ACC112 (cell line): ENCODE results near the gene FAM83D.

Experiments used
- H2AFZ ChIP-seq: fragments of 200-600 bp; sonication (generic); one replicate; pipeline ENCODE4 v1.6.0; 2017; ENCODE audit warnings: antibody characterized with exemption, low read length; ENCODE audit not compliant: unreplicated experiment
- H3K27ac ChIP-seq: fragments of 200-600 bp; sonication (generic); 2 replicates; pipeline ENCODE4 v1.5.1; 2014; ENCODE audit warnings: low read depth, mild to moderate bottlenecking, antibody characterized with exemption, low read length, moderate library complexity
- H3K27me3 ChIP-seq: fragments of 200-600 bp; sonication (generic); 2 replicates; pipeline ENCODE4 v1.6.1; 2014; ENCODE audit warnings: mild to moderate bottlenecking, antibody characterized with exemption, low read length, moderate library complexity, mixed read lengths; ENCODE audit not compliant: insufficient read depth
- H3K36me3 ChIP-seq: fragments of 200-600 bp; sonication (generic); 2 replicates; pipeline ENCODE4 v1.6.1; 2016; ENCODE audit warnings: mild to moderate bottlenecking, antibody characterized with exemption, low read length, moderate library complexity, mixed read lengths; ENCODE audit not compliant: insufficient read depth
- H3K4me1 ChIP-seq: fragments of 200-600 bp; sonication (generic); one replicate; pipeline ENCODE4 v1.6.1; 2016; ENCODE audit warnings: low read length, mixed read lengths; ENCODE audit not compliant: insufficient read depth, unreplicated experiment, control insufficient read depth
- H3K4me3 ChIP-seq: fragments of 200-600 bp; sonication (generic); 2 replicates; pipeline ENCODE4 v1.5.1; 2014; ENCODE audit warnings: mild to moderate bottlenecking, low read depth, low read length
- H3K79me2 ChIP-seq: fragments of 200-600 bp; sonication (generic); one replicate; pipeline ENCODE4 v1.6.0; 2016; ENCODE audit warnings: low read length; ENCODE audit not compliant: control insufficient read depth, unreplicated experiment, insufficient read depth

The FAM83D gene

DNA sequence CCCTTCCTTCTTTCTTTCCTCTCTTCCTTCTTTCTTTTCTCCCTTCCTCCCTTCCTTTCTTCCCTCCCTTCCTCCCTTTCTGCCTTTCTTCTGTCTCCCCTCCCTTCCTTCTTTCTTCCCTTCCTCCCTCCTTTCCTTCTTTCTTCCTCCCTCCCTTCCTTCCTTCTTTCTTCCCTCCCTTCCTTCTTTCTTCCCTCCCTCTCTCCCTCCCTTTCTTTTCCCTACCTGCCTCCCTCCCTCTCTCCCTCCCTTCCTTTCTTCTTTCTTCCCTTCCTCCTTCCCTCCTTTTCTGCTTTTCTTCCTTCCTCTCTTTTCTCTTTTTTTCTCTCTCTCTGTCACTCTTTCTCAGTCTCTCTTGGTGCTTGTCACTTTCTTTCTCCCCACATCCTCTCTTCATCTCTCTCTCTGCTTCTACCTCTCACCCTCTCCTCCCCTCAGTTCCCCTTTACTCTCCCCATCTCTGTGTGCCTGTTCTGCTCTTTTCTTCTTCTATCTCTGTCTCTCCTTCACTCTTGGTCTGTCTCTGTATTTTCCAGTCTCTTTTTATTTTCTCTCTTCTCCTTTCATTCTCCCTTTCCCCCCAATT is 30.1 kb upstream of the FAM83D start:
- no peak overlapping the region for H3K4me3 ChIP-seq
- peaks cover 83% of the 10 kb centered on the region for H3K27me3 ChIP-seq
- H3K79me2 ChIP-seq = no peaks in the 10 kb centered on the region
- H3K27ac ChIP-seq = no peak overlapping the region
- H3K36me3 ChIP-seq = no peaks in the 10 kb centered on the region
- no peak overlapping the region for H2AFZ ChIP-seq
- H3K4me1 ChIP-seq = no peaks in the 10 kb centered on the region

DNA sequence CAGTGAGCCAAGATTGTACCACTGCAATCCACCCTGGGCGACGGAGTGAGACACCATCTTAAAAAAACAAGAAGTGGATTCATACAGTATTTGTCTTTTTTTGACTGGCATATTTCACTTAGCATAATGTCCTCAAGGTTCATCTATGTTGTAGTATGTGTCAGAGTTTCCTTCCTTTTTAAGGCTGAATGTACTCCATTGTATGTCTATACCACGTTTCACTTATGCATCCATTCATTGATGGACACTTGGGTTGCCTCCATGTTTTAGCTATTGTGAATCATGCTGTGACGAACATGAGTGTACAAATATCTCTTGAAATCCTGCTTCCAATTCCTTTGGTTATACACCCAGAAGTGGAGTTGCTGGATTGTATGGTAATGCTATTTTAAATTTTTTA is 28.9 kb upstream of the FAM83D start:
- H3K36me3 ChIP-seq = no peaks in the 10 kb centered on the region

DNA sequence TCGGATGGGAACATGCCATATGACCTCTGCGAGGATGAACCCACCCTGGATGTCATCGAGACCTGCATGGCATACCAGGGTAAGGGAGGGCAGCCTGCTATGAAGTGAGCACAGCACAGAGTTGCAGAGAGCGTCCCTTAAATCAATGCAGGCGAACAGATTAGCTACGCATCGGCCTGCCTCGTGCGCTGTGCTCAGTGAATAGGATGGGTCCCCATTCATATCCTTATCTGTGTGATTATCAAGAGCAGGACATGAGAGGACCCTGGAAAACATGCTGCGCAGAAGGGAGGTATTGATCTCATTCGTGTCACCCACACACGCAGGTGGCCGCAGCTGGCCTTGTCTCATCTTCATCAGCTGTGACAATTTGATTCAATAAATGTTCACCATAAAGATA is 25.6 kb upstream of the FAM83D start:
- H3K4me1 ChIP-seq = no peaks in the 10 kb centered on the region
- H3K79me2 ChIP-seq = no peaks in the 10 kb centered on the region
- no peak overlapping the region for H3K27ac ChIP-seq
- no peaks in the 10 kb centered on the region for H3K36me3 ChIP-seq
- no peak overlapping the region for H2AFZ ChIP-seq
- peaks cover 85% of the 10 kb centered on the region for H3K27me3 ChIP-seq
- no peak overlapping the region for H3K4me3 ChIP-seq

More for the DNA sequence above, 28.9 kb upstream of the FAM83D start:
- no peaks in the 10 kb centered on the region for H3K4me1 ChIP-seq
- peaks cover 85% of the 10 kb centered on the region for H3K27me3 ChIP-seq
- no peak overlapping the region for H3K27ac ChIP-seq
- H3K79me2 ChIP-seq = no peaks in the 10 kb centered on the region
- H3K4me3 ChIP-seq = no peak overlapping the region
- H2AFZ ChIP-seq = no peak overlapping the region

DNA sequence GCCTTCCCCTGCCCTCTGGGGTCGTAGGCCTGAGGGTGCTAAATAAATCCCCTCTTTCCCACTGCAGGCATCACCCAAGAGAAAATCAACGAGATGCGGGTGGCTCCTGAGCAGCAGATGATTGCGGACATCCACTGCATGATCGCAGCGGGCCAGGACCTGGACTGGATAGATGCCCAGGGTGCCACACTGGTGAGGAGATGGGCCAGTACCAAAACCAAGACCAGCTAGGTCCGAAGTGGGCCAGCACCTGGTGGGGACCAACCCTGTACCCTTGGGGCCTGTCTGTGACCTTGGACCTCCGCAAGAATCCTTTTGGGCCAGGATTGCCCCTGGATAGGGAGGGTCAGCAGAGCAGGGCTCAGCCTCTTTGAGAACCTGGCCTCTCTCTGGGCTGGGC is 23.6 kb upstream of the FAM83D start:
- no peak overlapping the region for H3K27ac ChIP-seq
- H3K79me2 ChIP-seq = no peaks in the 10 kb centered on the region
- no peaks in the 10 kb centered on the region for H3K4me1 ChIP-seq
- no peaks in the 10 kb centered on the region for H3K36me3 ChIP-seq
- no peak overlapping the region for H3K4me3 ChIP-seq
- peaks cover 87% of the 10 kb centered on the region for H3K27me3 ChIP-seq
- H2AFZ ChIP-seq = no peak overlapping the region

DNA sequence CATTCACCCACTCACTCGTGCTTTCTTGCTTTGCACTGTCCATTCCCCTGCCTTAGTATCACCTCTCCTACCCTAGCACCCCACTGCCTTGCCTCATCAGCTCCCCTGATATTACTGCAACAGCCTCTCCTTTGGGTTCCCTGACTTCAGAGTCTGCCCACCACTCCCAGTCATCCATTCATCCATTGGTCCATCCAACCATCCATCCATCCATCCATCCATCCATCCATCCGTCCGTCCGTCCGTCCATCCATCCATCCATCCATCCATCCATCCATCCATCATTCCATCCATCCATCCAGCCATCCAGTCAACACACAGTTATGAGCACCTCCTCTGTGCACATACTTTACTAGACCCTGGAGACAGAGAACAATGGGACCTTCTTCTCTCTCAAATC is 22.9 kb upstream of the FAM83D start:
- H2AFZ ChIP-seq = no peak overlapping the region
- H3K27me3 ChIP-seq = peaks cover 86% of the 10 kb centered on the region
- no peaks in the 10 kb centered on the region for H3K79me2 ChIP-seq
- no peak overlapping the region for H3K27ac ChIP-seq
- no peaks in the 10 kb centered on the region for H3K4me1 ChIP-seq
- H3K36me3 ChIP-seq = no peaks in the 10 kb centered on the region
- no peak overlapping the region for H3K4me3 ChIP-seq

DNA sequence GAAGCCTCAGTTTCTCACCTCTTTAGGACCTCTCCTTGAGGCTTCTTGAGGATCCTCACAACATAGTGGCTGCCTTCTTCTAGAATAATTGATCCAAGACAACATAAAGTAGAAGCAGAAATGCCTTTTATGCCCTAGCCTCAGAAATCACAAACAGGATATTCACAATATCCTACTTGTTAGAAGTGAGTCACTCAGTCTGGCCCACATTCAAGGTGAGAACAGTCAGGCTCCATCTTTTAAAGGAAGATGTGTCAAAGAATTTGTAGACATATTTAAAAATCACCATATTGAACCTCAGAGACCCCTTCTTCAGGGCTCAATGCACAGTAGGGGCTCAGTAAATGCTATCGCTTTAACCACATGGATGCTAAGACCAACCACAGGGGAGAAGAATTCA is 20.8 kb upstream of the FAM83D start:
- Histone ChIP-seq H3K4me1 (no peaks in the 10 kb centered on the region), H3K36me3 (no peaks in the 10 kb centered on the region), H2AFZ (no peak overlapping the region), H3K27ac (no peak overlapping the region), H3K79me2 (no peaks in the 10 kb centered on the region), H3K27me3 (peaks cover 79% of the 10 kb centered on the region), H3K4me3 (no peak overlapping the region)

DNA sequence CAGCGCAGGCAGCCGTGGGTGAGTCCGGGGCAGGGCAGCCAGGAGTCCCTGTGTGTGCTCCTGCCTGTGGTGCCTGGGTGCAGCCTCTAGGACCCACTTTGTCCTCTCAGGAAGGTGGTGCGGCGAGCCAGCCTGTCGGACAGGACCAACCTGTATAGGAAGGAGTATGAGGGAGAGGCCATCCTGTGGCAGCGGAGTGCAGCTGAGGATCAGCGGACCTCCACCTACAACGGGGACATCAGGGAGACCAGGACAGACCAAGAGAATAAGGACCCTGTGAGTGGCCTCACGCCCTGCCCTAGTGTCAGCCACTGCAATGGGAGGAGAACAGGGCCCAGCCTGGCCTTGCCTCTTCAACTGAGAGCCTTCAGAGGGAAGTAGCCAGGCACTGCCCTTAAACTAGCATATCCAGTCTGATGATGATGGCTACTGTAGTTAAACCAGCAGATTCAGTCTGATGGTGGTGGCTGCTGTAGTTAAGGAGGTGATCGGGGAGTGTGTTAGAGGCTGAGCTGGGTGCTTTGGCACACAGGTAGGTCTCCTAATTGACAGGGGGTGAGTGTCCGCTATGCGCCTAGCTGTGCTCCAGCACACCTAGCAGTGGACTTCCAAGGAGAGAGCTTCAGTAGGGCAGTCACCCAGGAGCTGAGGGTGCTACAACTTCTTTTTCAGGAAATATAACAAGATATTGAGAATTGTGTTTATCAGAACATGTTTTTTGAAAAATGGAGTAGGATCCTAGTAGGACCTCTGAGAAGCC is 18.1 kb upstream of the FAM83D start:
- Histone ChIP-seq H3K4me3 (no peak overlapping the region), H3K36me3 (no peaks in the 10 kb centered on the region), H3K27me3 (peaks cover 53% of the 10 kb centered on the region), H3K27ac (no peak overlapping the region), H2AFZ (no peak overlapping the region), H3K79me2 (no peaks in the 10 kb centered on the region), H3K4me1 (no peaks in the 10 kb centered on the region)

DNA sequence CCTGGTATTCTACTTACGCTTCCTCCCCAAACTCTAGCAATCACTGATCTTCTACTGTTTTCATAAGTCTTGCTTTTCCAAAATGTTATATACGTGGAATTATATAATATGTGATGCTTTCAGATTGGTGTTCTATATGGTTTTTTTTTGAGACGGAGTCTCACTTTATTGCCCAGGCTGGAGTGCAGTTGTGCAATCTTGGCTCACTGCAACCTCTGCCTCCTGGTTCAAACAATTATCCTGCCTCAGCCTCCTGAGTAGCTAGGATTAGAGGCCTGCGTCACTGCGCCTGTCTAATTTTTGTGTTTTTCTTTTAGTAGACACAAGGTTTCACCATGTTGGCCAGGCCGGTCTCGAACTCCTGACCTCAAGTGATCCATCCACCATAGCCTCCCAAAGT is 10.9 kb upstream of the FAM83D start:
- no peaks in the 10 kb centered on the region for H3K79me2 ChIP-seq
- H3K4me1 ChIP-seq = no peaks in the 10 kb centered on the region
- peaks cover 49% of the 10 kb centered on the region for H3K27me3 ChIP-seq
- H3K4me3 ChIP-seq = no peak overlapping the region
- no peak overlapping the region for H3K27ac ChIP-seq
- H2AFZ ChIP-seq = no peak overlapping the region
- no peaks in the 10 kb centered on the region for H3K36me3 ChIP-seq

DNA sequence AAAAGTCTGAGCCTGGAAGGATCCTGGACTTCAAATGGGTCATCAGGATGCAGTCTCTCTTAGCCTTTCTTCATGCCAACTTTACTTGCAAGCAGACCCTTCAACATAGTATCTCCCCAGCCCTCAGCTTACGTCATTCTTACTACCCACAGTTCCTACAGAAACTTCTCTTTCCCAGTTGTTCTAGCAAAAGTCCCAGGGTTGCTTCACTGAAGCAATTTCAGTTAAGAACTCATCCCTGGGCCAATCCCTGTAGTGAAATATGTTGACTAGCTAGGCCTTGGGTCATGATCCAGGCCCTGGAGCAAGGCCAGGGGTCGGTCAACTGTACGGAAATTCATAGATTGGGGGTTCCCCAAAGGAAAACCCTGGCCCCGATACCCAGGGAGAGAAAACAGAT is 8.6 kb upstream of the FAM83D start:
- no peak overlapping the region for H2AFZ ChIP-seq
- no peak overlapping the region for H3K4me3 ChIP-seq
- H3K27ac ChIP-seq = no peak overlapping the region
- H3K79me2 ChIP-seq = no peaks in the 10 kb centered on the region
- H3K4me1 ChIP-seq = no peaks in the 10 kb centered on the region
- H3K27me3 ChIP-seq = peaks cover 69% of the 10 kb centered on the region
- no peaks in the 10 kb centered on the region for H3K36me3 ChIP-seq

DNA sequence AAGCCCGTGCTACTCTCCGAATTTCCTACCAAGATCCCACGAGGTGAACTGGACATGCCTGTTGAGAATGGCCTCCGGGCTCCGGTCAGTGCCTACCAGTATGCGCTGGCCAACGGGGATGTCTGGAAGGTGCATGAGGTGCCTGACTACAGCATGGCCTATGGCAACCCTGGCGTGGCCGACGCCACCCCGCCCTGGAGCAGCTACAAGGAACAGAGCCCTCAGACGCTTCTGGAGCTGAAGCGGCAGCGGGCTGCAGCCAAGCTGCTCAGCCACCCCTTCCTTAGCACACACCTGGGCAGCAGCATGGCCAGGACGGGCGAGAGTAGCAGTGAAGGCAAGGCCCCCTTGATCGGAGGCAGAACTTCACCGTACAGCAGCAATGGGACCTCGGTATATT is 8.0 kb upstream of the FAM83D start:
- H3K27ac ChIP-seq = no peak overlapping the region
- no peak overlapping the region for H2AFZ ChIP-seq
- H3K4me3 ChIP-seq = no peak overlapping the region
- H3K36me3 ChIP-seq = no peaks in the 10 kb centered on the region
- no peaks in the 10 kb centered on the region for H3K4me1 ChIP-seq
- peaks cover 69% of the 10 kb centered on the region for H3K27me3 ChIP-seq
- H3K79me2 ChIP-seq = no peaks in the 10 kb centered on the region

DNA sequence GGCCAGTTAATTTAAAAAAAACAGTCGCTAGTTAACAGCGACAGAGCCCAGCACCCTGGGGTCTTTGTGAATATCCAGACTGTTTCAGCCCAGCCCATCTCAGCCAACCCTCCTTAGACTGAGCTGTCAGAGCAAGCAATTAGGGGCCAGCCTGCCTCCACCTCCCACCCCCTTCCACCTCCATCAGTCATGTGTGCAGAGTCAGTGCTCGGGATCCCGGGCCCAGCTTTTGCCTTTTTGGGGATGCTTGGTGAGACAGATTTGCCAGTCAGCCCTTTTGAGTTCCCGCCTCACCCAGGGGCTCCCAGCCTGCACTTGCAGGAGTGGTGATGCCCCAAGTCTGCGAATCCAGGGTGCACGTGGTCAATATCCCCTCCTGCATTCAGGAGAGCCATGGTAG is 6.5 kb upstream of the FAM83D start:
- H3K36me3 ChIP-seq = no peaks in the 10 kb centered on the region
- H3K4me1 ChIP-seq = no peaks in the 10 kb centered on the region

More for the DNA sequence above, 6.5 kb upstream of the FAM83D start:
- Histone ChIP-seq H3K27me3 (peaks cover 55% of the 10 kb centered on the region), H3K27ac (no peak overlapping the region), H3K4me3 (no peak overlapping the region), H3K79me2 (no peaks in the 10 kb centered on the region), H2AFZ (no peak overlapping the region)
